GM18511 (cell line): ENCODE measurements around the gene PLCH1.
A peak's percentile ranks its signal among the peaks of the same experiment; 100 is the strongest.

Source experiments
- ATAC-seq: cut with Tn5 transposase; IDR thresholded peaks from one replicate; pipeline ENCODE4 v1.9.1; 2021; ENCODE audit warnings: mild to moderate bottlenecking, moderate library complexity; ENCODE audit not compliant: unreplicated experiment

Gene PLCH1

DNA sequence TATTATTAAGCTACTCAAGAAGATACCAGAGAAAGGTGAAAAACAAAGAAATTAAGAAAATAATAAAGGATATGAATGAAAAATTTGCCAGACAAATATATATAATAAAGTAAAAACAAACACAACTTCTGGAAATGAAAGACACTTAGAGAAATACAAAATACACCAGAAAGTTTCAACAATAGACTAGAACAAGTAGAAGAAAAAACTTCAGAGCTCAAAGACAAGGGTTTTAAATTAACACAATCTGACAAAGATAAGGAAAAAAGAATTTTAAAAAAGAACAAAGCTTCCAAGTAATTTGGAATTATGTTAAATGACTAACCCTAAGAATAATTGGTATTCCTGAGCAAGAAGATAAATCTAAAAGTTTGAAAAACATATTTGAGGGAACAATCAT, 135.3 kb downstream of the PLCH1 start:
- ATAC-seq: no peak

GRCh38 chr3:155608228-155608920, 136.5 kb downstream of the PLCH1 start:
- ATAC-seq: no peak

GRCh38 chr3:155607761-155608160, 137.1 kb downstream of the PLCH1 start:
- ATAC-seq: no peak

DNA sequence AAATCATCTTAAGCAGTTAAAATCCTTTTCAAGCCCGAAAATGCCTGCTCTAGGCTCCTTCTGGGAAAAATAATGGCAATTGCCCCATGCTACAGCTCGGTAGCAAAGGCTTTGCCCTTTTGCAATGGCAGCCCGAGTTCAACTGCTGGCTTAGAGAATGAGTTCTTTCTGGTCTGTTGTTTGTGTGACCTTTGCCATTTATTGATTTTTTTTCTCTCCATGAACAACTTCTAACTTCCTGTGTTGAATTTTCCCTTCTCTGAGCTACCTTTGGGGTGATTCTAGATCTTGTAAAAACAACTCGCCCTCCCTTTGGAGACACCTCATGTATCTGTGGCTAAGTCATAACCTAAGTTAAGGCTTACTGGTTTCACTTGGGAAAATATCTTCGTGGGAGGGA, 139.3 kb downstream of the PLCH1 start:
- ATAC-seq: no peak

- no peak for ATAC-seq
Measured at GRCh38 chr3:155604967-155605366, 139.9 kb downstream of the PLCH1 start.

- ATAC-seq: no peak
Measured at GRCh38 chr3:155604126-155604525, 140.7 kb downstream of the PLCH1 start.

DNA sequence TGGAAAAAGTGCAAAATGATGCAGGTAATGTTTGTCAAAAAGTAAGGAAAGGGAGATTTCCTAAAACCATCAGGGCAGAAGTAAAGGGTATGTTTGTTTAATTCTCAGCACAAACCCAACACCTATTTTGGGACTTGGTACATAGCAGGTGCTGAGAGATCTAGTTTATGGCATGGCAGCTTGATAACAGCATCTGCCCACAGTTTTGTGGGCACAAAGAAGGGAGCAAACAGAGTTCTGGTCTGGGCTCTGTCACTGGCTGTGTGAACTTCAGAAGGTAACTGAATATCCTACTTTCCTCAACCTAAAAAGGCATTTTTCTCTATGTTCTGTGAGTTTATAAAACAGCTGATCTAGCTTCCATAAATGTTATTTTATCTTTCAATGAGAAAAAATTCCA, 141.6 kb downstream of the PLCH1 start:
- ATAC-seq: no peak

DNA sequence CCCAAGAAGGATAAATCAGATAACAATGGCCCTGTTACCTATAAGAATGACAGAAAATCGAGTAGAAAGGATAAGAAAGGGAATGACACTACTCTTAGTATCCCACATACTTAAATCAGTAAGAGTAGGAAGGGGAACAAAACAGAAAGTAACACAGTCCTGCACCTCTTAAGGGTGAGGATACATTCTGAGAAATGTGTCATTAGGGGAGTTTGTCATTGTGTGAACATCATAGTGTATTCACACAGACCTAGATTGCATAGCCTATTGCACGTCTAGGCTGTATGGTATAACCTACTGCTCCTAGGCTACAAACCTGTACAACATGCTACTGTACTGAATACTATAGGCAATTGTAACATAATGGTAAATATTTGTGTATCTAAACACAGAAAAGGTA, 142.6 kb downstream of the PLCH1 start:
- ATAC-seq: no peak

GRCh38 chr3:155598671-155599070, 146.2 kb downstream of the PLCH1 start:
- ATAC-seq: no peak

GRCh38 chr3:155596615-155597014, 148.3 kb downstream of the PLCH1 start:
- ATAC-seq: no peak

GRCh38 chr3:155595371-155595770, 149.5 kb downstream of the PLCH1 start:
- no peak for ATAC-seq

DNA sequence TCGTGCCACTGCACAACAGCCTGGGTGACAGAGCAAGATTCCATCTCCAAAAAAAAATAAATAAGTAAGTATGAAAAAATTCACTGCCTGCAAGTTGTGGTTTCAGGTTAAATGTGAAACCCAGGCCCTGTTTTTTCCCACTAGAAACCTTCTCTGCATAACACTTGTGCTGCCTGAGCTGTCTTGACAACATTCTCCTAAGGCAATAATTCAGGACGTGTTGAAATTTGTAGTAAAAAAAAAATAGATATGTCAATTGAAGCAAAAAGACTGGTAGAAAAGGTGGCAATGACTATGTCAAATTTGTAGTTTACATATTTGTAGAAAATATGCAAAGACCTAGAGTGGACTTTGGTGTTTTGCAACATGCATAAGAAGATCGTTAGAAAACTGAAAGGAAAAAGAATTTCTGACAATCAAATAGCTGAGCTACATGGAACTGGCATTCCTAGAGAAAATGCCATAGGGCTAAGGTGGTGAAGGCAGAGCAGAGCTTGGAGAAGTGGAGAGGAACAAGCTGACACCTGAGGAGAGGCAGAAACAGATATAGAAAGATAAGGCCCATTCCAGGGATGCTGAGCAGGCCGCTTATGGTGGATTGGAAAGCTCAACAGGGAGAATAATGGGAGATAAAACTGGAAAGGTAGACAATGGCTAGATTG, 150.2 kb downstream of the PLCH1 start:
- ATAC-seq: no peak

DNA sequence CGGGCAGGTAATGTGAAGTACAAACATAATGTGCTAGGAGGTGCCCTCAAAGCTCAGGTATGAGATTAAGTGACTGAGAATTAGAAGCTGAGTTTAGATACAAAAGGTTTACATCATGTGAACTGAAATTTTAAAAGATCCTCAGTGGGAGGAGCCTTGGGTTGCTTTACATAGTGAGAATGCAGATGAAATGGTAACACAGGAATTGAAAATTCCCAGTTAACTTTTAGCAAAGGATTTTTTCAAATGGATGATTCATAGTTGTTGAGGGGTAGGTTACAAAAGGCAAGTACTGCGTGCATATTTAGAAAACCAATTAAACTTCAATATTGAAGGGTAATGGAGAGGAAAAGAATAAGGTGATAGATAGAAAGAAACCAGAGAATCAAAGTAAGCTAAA, 157.3 kb downstream of the PLCH1 start:
- no peak for ATAC-seq

DNA sequence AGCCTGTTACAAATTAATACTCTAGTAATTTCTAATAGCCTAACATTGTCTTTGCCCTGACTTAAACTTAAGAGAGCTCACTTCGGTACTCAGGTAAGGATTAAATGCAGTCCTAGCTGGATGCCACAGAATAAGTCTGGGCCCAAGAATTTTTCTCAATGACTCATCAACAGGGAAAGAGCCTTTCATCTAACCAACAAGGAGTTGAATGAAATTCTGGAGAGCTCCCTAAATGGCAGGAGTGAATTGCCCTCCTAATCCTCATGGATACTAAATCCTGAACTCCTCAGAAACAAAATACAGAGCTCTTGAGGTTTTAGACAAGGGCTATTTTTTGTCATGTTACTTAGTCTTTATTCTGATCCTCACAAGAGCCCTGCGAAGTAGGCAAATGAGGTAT, 159.5 kb downstream of the PLCH1 start:
- ATAC-seq: no peak

DNA sequence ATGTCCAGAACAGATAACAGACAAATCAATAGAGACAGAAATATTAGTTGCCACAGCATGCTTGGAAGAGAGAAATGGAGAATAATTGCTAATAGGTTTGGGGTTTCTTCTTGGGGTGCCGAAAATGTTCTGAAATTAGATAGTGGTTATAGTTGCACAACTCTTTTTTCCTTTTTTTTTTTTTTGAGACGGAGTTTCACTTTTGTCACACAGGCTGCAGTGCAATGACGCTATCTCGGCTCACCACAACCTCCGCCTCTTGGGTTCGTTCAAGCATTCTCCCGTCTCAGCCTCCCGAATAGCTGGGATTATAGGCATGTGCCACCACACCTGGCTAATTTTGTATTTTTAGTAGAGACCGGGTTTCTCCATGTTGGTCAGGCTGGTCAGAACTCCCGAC, 163.3 kb downstream of the PLCH1 start:
- ATAC-seq: no peak

DNA sequence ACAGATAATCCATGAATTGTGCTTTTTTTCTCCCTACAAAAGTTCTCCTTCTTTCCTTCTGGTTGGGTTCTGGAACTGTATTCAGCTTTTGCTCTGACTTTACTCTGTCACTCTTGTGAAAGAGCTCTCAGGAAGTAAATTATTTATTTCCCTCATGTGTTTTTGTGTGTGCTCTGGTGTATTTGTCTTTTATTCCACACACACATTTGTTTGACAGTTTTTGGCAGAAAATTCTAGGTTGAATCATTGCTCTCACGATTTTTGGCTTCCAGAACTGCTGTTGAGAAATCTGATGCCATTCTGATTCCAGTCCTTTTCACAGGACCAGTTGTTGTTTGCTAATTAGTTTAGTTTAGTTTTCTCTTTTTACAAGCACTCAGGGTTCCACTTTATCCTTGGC, 172.8 kb downstream of the PLCH1 start:
- no peak for ATAC-seq

DNA sequence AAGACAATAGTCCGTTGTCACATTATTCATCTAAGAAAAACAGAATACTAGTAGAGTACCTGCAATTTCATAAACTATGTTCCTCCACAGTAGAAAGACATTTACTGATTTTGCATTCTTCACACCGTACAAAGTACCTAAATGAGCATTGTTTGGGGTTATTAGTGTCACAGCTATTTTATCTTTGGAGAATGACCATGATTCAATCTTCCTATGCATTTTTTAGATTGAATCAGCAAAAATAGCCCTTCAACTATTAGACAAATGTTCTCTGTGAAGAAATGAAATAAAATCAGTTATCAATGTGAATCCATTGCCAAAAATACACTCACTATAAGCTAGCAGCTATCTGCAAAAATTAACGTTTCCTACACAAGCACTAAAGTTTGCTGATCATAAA, 176.6 kb downstream of the PLCH1 start:
- no peak for ATAC-seq

GRCh38 chr3:155560594-155560993, 184.3 kb downstream of the PLCH1 start:
- no peak for ATAC-seq

GRCh38 chr3:155560135-155560534, 184.7 kb downstream of the PLCH1 start:
- ATAC-seq: no peak

DNA sequence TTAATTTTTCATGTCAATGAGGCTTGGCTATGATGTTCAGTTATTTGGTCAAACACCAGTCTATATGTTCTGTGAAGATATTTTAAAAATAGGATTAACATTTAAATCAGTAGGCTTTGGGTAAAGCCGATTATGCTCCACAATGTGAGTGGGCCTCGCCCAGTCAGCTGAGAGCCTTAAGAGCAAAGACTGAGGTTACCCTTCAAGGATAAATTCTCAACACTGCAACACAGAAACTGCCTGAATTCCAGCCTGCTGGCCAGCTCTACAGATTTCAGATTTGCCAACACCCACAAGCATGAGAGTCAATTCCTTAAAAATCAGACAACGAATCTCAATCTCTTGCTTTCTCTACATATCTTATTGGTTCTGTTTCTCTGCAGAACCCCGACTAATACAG, 188.3 kb downstream of the PLCH1 start:
- ATAC-seq: no peak

- ATAC-seq: no peak
Measured at GRCh38 chr3:155555479-155556060, 189.3 kb downstream of the PLCH1 start.

- ATAC-seq: peak; percentile 90
Measured at GRCh38 chr3:155554777-155555451, 190.0 kb downstream of the PLCH1 start.
